Natural killer cell (primary cell): ENCODE measurements around the gene SGCE. TPM values are rescaled to one million over a fixed set of nuclear protein-coding genes. Genes with fewer than 3 reads are reported as not detected.

Source experiments
- ATAC-seq, 3 donors: fragments of 150-1000 bp in 2 of 3; fragments of 200-7000 bp in 1 of 3; cut with Tn5 transposase; 1 replicate in 1 of 3; 2 replicates in 2 of 3; pipeline ENCODE4 v1.10.0; 2021; ENCODE audit warnings: mild to moderate bottlenecking in 2 of 3, moderate library complexity in 2 of 3
- DNase-seq, 2 donors: peaks; one replicate each; pipeline versions ENCODE4 v3.0.0 to v3.0.0-alpha.2; 2013 to 2021; ENCODE audit warnings: mixed read lengths in 1 of 2
- H3K27ac ChIP-seq: one replicate; pipeline ENCODE4 v1.5.1; 2013; ENCODE audit warnings: mild to moderate bottlenecking, low read length
- H3K27me3 ChIP-seq: one replicate; pipeline ENCODE4 v1.6.1; 2013; ENCODE audit warnings: low read length; ENCODE audit not compliant: control insufficient read depth, insufficient read depth
- H3K36me3 ChIP-seq: one replicate; pipeline ENCODE4 v1.6.1; 2013; ENCODE audit warnings: low read length; ENCODE audit not compliant: control insufficient read depth, insufficient read depth
- H3K4me1 ChIP-seq: one replicate; pipeline ENCODE4 v1.6.1; 2013; ENCODE audit warnings: low read length; ENCODE audit not compliant: control insufficient read depth, insufficient read depth
- H3K4me3 ChIP-seq: one replicate; pipeline ENCODE4 v1.5.1; 2013; ENCODE audit warnings: low read length
- H3K9me3 ChIP-seq: one replicate; pipeline ENCODE4 v1.6.1; 2013; ENCODE audit warnings: low read length; ENCODE audit not compliant: control insufficient read depth, insufficient read depth
- H3K27ac Mint-ChIP-seq, 2 donors: one replicate each; pipeline ENCODE4 v1.8.0; 2022; ENCODE audit warnings: mild to moderate bottlenecking in 2 of 2, mixed read lengths in 2 of 2, moderate library complexity in 1 of 2
- H3K27me3 Mint-ChIP-seq, 2 donors: one replicate each; pipeline ENCODE4 v1.8.0; 2022; ENCODE audit warnings: low read depth in 2 of 2, mixed read lengths in 2 of 2
- H3K36me3 Mint-ChIP-seq: one replicate; pipeline ENCODE4 v1.8.0; 2022; ENCODE audit warnings: mixed read lengths
- H3K4me1 Mint-ChIP-seq, 2 donors: one replicate each; pipeline ENCODE4 v1.8.0; 2022; ENCODE audit warnings: mixed read lengths in 2 of 2
- H3K4me3 Mint-ChIP-seq: one replicate; pipeline ENCODE4 v1.8.0; 2022; ENCODE audit warnings: mild to moderate bottlenecking, moderate library complexity, mixed read lengths
- H3K9me3 Mint-ChIP-seq, 2 donors: one replicate each; pipeline ENCODE4 v1.8.0; 2022; ENCODE audit warnings: mixed read lengths in 2 of 2
- CTCF ChIP-seq: fragments of 200-600 bp; IDR thresholded peaks from one replicate; pipeline ENCODE4 v1.8.0; 2022; ENCODE audit warnings: antibody characterized with exemption
- WGBS: methylation state at CpG from one replicate; pipeline ENCODE4 v1.1.7; 2013; ENCODE audit warnings: missing lambda C conversion rate; ENCODE audit not compliant: insufficient coverage; 5-methylcytosine and 5-hydroxymethylcytosine counted together
- intact Hi-C: fragments of 100-400 bp; cut with micrococcal nuclease; formaldehyde crosslinking; loops from one replicate; pipeline ENCODE4 v1.14.2; 2022
- total RNA-seq, 4 donors: library from RNA; stranded (reverse); fragments of 120-200 nt in 1 of 4; gene quantifications; one replicate each; pipeline versions ENCODE4 v1.2.3 to v1.2.4, GENCODE V29; 2013 to 2022

Gene SGCE
- total RNA-seq, 3 donors from 2014 or later (not counting 1 experiment from before 2014, with no cell fraction given): 0.20 to 0.65 (median 0.28) TPM

GRCh38 chr7:94656925-94657731 lies 1.2 kb upstream of the SGCE start:
- Histone ChIP-seq H3K9me3 (no peaks in the 10 kb centered on the region), H3K4me1 (peaks cover 28% of the 10 kb centered on the region), H3K4me3 (peak overlapping the region; percentile 43), H3K36me3 (no peaks in the 10 kb centered on the region), H3K27ac (no peak overlapping the region), H3K27me3 (peaks cover 26% of the 10 kb centered on the region)
- ATAC-seq (no peak), DNase-seq (peak in 1 of 2 donors; percentile 63)
- Mint-ChIP-seq H3K27me3 (peaks cover 13 to 19% of the 10 kb centered on the region in 2 donors), H3K36me3 (no peaks in the 10 kb centered on the region), H3K27ac (peak overlapping the region; percentile 30 to 71), H3K9me3 (no peaks in the 10 kb centered on the region), H3K4me3 (peak overlapping the region; percentile 84), H3K4me1 (peaks cover 20 to 29% of the 10 kb centered on the region in 2 donors)
- TF ChIP-seq CTCF: no peak
- 51% methylated on average over 36 of the region's 36 CpGs for WGBS
- intact Hi-C loops: loop anchor here (5.0 kb wide), 1 partner anchor 145 kb away; no protein-coding TSS in a partner anchor

- H3K36me3 Mint-ChIP-seq: no peaks in the 10 kb centered on the region
- H3K27me3 Mint-ChIP-seq: peaks cover 16 to 24% of the 10 kb centered on the region in 2 donors
- Histone ChIP-seq H3K27me3 (peaks cover 30% of the 10 kb centered on the region), H3K36me3 (no peaks in the 10 kb centered on the region), H3K4me3 (peak overlapping the region; percentile 43), H3K27ac (no peak overlapping the region), H3K9me3 (no peaks in the 10 kb centered on the region), H3K4me1 (peaks cover 28% of the 10 kb centered on the region)
- DNase-seq: no peak
- H3K4me3 Mint-ChIP-seq: peak overlapping the region; percentile 84
- H3K9me3 Mint-ChIP-seq: no peaks in the 10 kb centered on the region
- no peak for TF ChIP-seq CTCF
- no peak for ATAC-seq
- peak overlapping the region in 1 of 2 donors; percentile 71 for H3K27ac Mint-ChIP-seq
- peaks cover 20 to 29% of the 10 kb centered on the region in 2 donors for H3K4me1 Mint-ChIP-seq
- WGBS: 61% methylated on average over 10 of the region's 10 CpGs
- intact Hi-C loops: loop anchor here (5.0 kb wide), 1 partner anchor 144 kb away; no protein-coding TSS in a partner anchor
Measured at GRCh38 chr7:94656658-94656924, 658 bp upstream of the SGCE start.

- TF ChIP-seq CTCF: no peak
- Mint-ChIP-seq H3K4me1 (peaks cover 20 to 29% of the 10 kb centered on the region in 2 donors), H3K4me3 (peak overlapping the region; percentile 84), H3K27ac (no peak overlapping the region), H3K36me3 (no peaks in the 10 kb centered on the region), H3K9me3 (no peaks in the 10 kb centered on the region), H3K27me3 (peaks cover 16 to 37% of the 10 kb centered on the region in 2 donors)
- Histone ChIP-seq H3K27me3 (peaks cover 30% of the 10 kb centered on the region), H3K36me3 (no peaks in the 10 kb centered on the region), H3K27ac (no peak overlapping the region), H3K4me1 (peaks cover 28% of the 10 kb centered on the region), H3K4me3 (peak overlapping the region; percentile 6), H3K9me3 (no peaks in the 10 kb centered on the region)
- DNase-seq (peak in 1 of 2 donors; percentile 16), ATAC-seq (no peak)
- WGBS: 2% methylated on average over 38 of the region's 38 CpGs
- intact Hi-C loops: loop anchor here (5.0 kb wide), 1 partner anchor 143 kb away; no protein-coding TSS in a partner anchor
Measured at GRCh38 chr7:94655126-94655847, 646 bp downstream of the SGCE start.
